NCI-H2227 (cell line): Measurements from ENCODE around the gene FRMD5.
A peak's percentile ranks its signal among the peaks of the same experiment; 100 is the strongest.

Source experiments
- DNase-seq: peaks from one replicate; lab custom pipeline; 2025; ENCODE audit not compliant: unreplicated experiment; lab: John Stamatoyannopoulos, UW

Gene FRMD5

DNA sequence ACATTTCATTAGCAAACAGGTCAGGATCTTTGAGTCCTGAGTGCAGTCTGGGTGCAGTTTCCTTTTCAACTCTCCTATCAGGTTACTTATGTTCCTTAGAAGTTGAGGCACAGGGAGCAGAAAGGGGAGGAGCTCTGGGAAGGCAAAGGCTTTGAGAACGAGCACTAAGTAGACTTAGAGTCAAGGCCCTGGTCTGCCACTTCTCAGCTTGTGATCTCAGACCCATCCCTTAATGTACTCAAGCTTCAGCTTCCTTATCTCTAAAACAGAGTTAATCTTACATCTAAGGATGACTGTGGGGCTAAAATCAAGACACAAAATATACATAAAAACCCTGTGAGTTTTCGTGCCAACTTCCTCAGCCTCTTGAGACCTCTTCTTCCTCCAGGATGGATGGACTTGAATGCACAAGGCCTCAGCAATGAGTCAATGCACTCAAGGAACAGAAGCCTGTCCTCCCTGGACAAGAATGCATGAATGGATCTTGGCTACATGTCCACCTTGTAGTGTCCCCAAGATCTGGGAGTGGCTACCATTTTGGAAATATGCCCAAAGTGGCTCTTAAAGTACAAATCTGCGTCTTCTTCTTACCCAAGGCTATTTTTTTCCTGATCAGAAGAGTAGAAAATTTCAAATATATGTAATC is 263.2 kb downstream of the FRMD5 start:
- DNase-seq, result no peak

DNA sequence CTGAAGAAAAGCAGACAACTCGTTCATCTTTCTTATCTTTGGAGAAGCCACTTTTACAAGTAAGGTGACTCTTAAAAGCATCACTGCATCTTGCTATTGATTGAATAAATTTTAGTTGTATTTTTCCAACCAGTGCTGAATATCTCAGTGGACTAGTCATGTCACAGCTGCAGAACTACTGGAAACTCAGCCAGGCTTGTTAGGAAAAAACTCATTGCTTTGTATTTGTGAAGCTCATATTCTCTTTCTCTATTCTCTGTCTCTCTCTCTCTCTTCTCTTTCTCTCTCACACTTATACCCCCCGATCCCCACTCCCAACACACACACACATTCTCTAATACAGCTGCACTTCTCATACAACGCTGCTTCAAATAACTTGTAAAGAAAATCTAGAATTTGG is 264.0 kb downstream of the FRMD5 start:
- no peak for DNase-seq

DNA sequence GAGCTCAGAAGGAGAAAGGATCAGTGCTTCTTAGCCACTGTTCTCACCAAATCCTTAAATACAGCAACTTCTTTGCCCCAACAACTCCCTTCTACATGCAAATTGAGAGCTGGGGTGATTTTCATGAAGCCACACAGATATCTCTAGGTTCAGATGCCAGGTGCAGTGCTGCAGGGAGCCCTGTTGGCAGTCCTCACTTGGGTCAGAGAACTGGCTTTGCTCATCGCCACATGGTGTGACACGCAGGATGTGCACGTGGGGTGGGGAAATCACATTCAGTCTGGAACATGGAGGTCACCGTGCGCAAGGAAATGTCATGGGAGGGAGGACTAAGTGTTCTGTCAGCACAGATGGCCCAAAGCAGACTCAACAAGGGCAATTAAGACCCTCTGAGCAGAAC is 264.5 kb downstream of the FRMD5 start:
- DNase-seq, result no peak

DNA sequence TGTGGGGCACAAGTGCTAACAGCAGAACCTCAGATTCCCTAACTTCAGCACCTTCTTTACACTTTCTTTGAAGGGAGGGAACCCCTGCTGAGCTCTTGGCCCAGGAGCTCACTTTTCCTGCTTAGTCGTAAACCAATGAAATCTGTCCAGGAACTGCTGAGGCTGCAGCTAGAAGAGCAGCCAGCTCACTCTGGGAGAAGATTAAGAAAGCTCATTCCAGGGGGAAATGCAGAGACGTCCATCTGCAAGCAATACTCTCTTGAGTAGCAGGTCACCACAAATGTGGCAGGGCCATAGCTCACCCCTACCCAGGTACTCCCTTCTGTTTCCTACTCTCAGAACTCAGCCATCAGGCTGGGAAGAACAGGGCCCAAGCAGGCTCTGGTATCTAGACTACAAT is 265.0 kb downstream of the FRMD5 start:
- DNase-seq, result no peak

DNA sequence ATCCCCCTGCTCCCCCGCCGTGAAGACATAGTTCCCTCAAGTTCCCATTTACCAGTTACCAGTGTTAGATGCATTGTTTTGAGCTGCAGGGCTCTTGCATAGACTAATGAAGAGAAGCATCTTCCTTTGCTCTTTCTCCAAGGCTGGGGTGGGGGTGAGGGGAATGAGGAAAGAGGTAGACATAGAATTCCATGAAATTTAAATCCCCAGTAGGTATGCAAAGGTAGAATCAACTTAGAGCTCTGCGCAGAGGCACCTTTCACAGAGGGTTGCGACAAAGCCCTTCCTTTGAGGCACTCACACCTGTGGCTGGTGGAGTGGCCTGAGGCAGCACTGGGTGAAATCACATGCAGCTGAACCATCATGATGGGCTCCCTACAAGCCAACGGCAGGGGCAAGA is 266.9 kb downstream of the FRMD5 start:
- DNase-seq, result no peak

DNA sequence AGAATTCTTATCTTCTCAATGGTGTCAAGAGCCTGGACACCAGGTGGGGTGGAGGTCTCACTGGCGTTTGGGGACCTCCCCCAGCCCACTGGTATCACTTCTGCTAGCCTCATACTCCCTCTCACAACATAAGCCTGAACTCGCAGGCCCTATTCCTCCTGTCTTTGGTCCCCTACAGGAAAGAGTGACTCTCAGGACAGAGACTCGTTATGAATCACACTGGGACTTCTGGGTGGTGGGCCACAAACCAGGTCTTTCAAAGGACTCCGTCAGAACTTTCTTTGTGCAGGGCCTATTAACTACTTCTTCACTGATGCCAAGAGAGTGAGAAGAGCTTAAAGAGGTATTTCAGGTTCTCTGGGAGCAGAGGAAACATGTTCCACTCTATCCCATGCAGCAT is 267.9 kb downstream of the FRMD5 start:
- DNase-seq, result no peak

DNA sequence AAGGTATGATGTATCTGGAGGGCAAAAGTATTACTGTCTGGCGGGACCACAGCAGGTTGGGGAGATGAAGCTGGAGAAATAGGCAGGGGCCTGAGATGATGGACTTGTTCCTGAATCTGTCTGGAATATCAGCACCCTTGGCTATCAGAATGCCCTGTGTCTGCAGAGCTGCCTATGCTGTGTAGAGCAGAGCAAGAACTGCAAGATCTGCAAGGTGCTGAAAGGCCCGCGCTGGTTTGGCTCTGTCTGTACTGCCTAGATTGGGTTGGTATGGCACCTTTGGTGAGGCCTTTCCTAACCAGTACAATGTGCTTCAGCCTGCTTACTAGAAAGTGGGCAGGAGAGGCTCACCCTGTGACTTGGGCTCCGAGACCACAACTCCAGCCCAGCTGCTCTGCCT is 271.5 kb downstream of the FRMD5 start:
- DNase-seq, result no peak

DNA sequence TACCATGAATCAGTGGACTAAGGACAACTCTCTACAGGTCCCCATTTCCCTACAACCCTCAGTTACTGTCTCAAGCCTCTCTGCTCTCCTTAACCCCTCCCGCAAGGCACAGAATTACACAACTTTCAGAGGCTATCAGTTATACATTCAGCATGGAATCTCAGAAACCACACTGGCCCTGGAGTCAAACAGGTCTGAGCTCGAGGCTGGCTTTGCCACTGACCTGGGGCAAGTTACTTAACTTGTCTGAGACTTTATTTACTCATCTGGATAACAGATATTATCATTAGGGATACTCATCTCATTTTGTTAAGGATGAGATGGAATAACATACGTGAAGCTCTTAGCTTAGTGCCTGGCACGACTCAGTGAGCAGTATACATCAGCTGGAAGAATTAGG is 273.1 kb downstream of the FRMD5 start:
- DNase-seq, result no peak

DNA sequence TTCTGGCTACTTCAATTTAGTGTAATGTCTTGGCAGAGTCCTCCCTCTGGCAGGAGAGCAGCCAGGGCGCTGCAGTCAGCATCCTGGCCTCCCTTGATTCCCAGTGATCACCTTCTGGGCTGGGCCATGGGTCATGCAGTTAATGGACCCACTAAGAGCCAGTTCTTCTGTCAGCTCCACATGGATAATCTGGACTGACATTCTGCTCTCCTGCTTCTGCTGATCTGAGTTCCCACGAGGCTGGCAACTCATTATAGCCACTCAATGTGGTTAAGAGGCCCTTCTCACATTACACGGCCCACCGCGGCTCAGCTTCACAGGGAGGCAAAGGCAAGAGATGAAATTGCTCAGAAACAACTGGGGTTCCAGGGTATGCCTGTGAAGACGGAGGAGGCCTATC is 274.3 kb downstream of the FRMD5 start:
- DNase-seq, result peak; percentile 22

DNA sequence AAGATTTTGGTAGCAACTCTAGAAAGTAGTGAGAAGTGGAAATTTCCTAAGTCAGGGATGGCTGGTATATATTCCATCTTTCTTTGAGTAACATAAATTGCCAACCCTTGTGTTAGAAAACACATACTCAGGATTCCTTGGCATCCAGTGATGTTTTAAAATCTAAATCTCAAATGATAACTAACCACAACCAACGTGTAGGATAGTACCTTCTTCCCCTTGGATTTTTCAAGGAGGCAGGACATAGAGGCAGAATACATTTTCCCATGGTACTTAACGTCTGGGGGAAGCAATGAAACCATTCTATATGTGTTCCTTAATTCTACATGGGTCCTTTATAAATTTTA is 274.8 kb downstream of the FRMD5 start:
- no peak for DNase-seq

DNA sequence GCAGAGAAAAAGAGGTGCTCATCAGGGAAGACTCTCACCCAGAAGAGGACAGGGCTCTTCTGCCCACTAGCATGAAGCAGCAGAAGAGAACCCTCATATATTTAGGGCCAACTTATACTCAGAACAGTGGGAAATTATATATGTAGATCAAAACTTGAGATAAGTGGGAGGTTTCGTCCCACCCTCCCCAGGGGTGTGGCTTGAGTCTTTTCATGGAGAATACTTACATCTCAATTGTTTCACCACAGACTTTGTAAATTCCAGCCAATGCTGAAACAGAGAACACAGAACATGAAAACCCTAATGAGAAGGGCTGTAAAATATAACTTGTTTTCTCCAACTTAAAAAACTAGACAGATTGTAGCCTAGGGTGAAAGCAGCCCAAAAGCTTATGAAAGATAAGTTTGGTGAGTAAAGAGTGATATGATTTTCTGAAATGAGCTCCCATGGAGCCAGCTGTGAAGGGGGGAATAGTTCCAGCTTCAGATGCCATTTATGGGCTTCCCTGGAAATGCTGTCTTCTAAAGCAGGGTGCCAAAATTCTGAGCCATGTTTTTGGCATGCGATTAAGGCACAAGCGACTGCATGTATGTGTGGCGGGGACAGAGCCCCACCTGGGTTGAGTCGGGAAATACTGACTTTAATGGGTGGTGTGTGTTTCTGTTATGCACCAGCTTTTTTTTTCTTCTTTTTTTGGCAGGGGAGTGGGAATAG is 275.4 kb downstream of the FRMD5 start:
- DNase-seq, result no peak

DNA sequence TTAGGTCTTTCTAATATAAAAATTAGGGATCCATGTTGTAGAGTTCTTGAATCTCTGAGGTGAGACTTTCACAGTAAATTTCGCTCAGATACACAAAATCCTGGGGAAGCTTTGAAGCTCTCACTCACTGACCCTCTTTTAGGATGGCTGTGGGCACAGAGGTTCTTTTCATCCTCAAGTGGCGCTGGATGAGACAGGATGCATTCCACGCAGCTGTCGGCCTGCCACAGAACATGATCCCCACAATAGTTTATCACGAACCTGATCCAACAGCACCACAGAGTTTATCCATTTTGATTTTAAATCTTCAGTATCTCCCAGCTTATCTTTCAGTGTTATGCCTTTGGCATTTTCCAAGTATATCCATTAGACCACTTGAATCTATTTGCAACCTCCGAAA is 276.4 kb downstream of the FRMD5 start:
- DNase-seq, result no peak

DNA sequence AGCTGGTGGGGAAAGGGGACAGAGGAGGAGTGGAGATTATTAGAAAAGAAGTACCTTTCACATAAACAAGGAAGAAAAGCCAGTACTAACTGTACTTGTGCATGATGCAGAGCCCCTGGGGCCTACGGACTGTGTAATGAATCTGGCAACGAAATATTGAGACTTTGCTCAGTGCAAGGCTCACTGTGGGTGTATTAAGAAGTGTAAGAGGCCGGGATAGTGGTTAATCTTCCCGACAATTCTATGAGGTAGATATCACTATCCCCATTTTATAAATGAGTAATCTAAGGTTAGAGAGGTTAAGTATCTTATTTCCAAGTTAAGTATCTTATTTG is 278.8 kb downstream of the FRMD5 start:
- no peak for DNase-seq

DNA sequence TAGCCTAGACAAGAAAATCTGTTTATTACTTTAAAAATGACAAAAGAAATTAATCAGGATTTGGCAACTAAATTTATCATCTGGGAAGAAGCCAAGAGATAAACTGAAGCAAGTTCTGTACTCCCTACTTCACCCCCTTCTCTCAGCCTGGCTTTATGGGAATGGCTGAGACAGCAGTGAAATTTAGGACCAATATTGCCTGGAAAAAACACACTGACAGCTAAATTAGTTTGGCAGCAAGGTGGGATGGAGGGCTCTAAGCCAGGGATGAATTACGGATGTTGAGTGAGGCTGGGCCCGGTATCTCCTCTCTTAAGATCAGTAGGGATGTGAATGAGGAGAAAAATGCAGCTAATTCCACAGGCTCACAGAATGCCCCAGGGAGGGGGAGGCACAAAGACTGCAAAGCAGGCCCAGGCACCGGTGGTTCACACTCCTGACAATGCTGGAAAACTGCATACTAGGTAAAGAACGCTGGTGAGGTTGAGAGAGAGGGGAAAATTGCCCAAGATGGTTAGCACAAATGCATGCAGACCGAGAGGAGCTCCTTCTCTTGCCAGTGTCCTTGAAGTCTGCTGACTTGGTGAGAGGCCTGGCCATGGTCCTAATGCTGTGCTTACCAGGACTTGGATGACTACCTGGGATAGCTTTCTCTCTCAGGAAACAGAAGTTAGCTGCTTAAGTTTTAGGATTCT is 279.3 kb downstream of the FRMD5 start:
- DNase-seq, result no peak

DNA sequence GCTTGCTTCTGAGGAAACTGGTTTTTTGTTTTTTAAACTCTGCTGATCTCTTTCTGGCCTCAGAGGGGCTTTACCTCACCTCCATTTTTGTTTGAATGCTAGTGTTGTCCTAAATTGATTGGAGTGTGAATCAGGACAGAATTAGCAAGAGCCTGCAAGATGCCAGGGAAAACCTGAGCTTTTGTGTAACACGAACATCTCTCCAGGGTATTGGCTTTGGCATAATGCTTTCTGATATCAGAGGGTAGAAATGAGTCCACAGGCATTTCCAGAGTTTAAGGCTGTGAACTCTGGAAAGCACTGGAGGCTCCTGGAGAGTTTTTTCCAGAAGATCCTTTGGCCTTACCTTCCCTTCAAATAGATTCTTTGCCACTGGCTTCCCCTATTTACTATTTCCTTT is 281.1 kb downstream of the FRMD5 start:
- DNase-seq, result no peak

DNA sequence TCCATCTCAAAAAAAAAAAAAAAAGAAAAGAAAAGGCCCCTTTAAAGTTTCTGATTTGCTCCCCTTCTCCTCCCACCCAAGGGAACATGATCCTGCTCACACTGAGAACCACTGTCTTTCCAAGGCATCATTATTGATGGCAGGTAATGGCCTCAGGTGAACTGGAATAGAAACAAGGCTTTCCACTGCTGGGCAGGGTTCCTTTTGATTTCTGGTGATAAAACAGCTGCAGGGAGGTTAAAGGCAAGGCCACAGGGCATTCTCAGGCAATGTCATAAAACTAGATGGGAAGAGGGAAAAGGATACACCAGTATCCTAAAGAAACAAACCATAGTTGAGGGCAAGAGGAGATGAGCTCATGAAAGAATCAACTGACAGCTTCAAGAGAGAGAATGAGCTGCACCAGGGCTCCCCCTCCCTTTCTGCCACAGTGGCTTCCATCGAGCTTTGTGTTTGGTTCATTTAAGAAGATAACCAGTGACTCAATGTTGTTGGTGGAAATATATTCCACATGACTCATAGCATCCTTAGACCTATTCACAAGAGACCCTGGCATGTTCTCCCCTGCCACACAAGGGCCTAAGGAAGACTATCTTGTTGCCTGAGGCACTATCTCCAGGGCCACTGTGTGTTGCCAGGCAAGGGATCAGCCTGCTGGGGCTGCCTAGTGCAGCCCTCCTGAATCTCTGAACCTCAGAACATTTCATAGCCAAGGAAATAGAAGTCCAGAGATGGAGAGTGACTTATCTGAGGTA is 281.9 kb downstream of the FRMD5 start:
- no peak for DNase-seq

DNA sequence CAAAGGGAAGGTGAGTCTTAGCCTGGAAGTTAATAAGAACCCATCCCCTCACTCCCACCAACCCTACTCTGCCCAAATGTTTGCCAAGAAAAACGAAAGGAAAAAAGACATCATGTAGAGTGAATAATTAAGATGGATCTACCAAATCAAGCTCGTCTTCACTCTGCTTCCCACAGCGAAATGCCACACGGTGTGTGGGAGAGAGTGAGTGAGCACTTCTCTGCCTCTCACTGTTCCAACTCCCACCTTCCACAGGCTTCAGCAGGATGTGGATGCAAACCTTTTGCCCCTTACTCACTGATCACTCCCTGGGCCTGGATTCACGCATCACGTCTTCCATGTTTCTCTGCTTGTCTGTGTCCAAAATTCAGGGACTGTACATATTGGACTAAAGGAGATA is 282.9 kb downstream of the FRMD5 start:
- DNase-seq, result no peak

DNA sequence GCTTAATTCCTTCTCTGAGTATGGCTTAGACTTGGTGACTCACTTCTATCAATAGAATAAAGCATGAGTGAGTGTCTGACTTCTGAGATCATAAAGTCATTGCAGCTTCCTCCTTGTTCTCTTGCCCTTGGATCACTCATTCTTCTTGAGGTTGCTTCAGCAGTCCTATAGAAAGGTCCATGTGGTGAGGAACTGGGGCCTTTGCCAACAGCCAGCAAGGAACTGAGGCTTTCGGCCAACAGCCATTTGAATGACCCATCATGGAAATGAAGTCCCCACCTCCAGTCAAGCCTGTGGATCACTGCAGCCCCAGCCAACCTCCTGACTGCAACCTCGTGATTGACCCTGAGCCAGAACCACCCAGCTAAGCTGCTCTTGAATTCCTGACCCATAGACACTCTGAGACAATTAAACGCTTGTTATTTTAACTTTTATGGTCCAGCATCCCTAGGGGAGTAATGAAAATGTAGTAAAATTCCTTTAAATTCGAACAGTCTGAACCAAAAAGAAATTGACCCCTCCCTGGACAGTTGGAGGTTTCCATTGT is 283.8 kb downstream of the FRMD5 start:
- DNase-seq, result no peak

DNA sequence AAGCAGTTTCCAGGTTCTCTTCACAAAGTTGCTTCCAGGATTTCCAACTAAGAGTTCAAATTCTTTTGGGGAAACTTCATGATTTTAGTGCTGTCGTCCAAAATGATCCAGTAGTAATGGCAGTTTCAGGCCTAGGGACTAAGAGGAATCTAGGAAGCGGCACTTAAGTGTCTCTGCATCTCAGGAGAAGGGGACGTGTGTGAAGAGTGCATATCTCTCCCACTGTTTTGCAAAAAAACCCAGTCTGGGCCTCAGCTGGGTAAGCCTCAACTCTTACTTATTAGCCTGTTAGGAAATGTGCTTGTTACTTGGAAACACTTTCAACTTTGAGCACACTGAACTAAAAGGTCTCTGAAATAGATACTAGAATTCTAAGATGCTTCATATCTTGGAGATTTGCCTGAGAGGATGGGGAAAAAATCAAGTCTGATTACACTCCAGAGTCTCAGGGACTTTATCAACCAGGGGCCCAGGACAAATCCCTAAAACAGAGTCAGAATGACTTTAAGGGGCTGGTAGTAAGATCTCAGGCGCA is 286.5 kb downstream of the FRMD5 start:
- no peak for DNase-seq

DNA sequence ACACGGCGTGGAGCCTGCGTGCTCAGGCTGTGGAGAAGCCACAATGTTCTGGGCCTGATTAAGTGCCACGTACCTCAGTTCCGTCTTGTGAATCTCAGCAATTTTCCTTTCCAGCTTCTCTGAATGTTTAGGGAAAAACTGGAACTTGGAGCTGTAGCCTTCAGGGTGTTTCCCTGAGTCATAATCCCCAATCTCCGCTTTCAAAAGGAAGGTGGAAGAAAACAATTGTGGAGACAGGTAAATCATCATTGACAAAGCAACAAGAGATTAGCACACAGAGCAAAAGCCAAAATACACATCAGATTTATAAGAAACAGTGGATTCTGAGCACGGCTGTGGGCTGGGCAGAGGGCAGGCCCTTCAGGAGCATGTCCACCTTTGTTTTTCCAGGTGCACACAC is 289.3 kb downstream of the FRMD5 start:
- no peak for DNase-seq

DNA sequence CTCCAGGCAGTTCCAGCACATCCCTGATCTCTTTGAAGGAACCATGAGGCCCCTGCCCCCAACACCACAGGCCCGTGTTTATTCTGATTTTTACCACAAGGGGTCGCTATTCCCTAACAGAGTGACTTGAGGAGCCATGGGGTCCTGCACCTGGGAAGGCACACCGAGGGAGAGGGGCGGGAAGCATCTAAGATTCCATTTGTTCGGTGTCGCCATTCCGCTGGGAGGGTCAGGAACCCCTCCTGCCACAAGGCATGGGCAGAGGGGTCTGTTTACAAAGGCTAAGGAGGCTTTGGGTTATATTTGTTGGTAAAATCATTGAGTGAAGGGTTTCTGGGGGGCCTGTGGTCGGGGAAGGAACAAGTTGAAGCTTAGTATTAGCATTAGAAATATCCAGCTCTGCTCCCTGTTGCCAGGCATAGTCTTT is 291.2 kb downstream of the FRMD5 start:
- DNase-seq, result peak; percentile 82
